Keratinocyte (primary cell): Measurements from ENCODE around the gene C5orf24. TPM values are rescaled to one million over a fixed set of nuclear protein-coding genes. Genes with fewer than 3 reads are reported as not detected.

ENCODE experiments used
- DNase-seq: peaks from one replicate; pipeline ENCODE4 v3.0.0-alpha.2; 2011; ENCODE audit warnings: low read depth, missing footprints, low spot score
- FAIRE-seq: peaks from 2 replicates; lab custom pipeline; 2011; peaks lifted over from hg19 to GRCh38; lab: Jason Lieb, UNC
- H2AFZ ChIP-seq: 2 replicates; pipeline ENCODE4 v1.6.0; 2012; ENCODE audit warnings: low read length, control low read depth, inconsistent platforms; ENCODE audit not compliant: control insufficient read depth
- H3K27ac ChIP-seq: 2 replicates; pipeline ENCODE4 v1.5.1; 2011; ENCODE audit warnings: low read length; ENCODE audit not compliant: control insufficient read depth, insufficient read depth
- H3K27me3 ChIP-seq: 3 replicates; pipeline ENCODE4 v1.6.0; 2011; ENCODE audit warnings: low read length; ENCODE audit not compliant: control insufficient read depth, insufficient read depth; ENCODE audit errors: extremely low read depth
- H3K36me3 ChIP-seq, 2 experiments: 2 replicates in 1 of 2; 3 replicates in 1 of 2; pipeline ENCODE4 v1.5.1; 2011; ENCODE audit warnings: low read length in 2 of 2, mild to moderate bottlenecking in 1 of 2; ENCODE audit not compliant: control insufficient read depth in 2 of 2, insufficient read depth in 2 of 2; ENCODE audit errors: extremely low read depth in 1 of 2
- H3K4me1 ChIP-seq: 3 replicates; pipeline ENCODE4 v1.5.1; 2011; ENCODE audit warnings: low read length; ENCODE audit not compliant: control insufficient read depth, insufficient read depth; ENCODE audit errors: extremely low read depth
- H3K4me2 ChIP-seq: 3 replicates; pipeline ENCODE4 v1.6.0; 2011; ENCODE audit warnings: low read depth, low read length; ENCODE audit not compliant: control insufficient read depth, insufficient read depth; ENCODE audit errors: extremely low read depth
- H3K4me3 ChIP-seq, 3 experiments: fragments of 200-600 bp in 1 of 3; sonication (generic) in 1 of 3; 2 replicates in 2 of 3; 3 replicates in 1 of 3; pipeline ENCODE4 v1.5.1; 2011 to 2016; ENCODE audit warnings: low read length in 3 of 3, mild to moderate bottlenecking in 3 of 3, control low read depth in 2 of 3, inconsistent platforms in 1 of 3, low read depth in 1 of 3, mixed read lengths in 1 of 3, mixed run types in 1 of 3, moderate library complexity in 1 of 3; ENCODE audit not compliant: control insufficient read depth in 2 of 3, insufficient read depth in 2 of 3; ENCODE audit errors: extremely low read depth in 1 of 3
- H3K79me2 ChIP-seq: 2 replicates; pipeline ENCODE4 v1.6.0; 2012; ENCODE audit warnings: low read length; ENCODE audit not compliant: control insufficient read depth, insufficient read depth
- H3K9ac ChIP-seq: 3 replicates; pipeline ENCODE4 v1.6.0; 2011; ENCODE audit warnings: low read length; ENCODE audit not compliant: control insufficient read depth, insufficient read depth; ENCODE audit errors: extremely low read depth
- H3K9me1 ChIP-seq: 3 replicates; pipeline ENCODE4 v1.6.0; 2011; ENCODE audit warnings: low read length; ENCODE audit not compliant: control insufficient read depth, insufficient read depth; ENCODE audit errors: extremely low read depth
- H3K9me3 ChIP-seq: 2 replicates; pipeline ENCODE4 v1.5.1; 2012; ENCODE audit warnings: low read depth, low read length; ENCODE audit not compliant: control insufficient read depth
- H4K20me1 ChIP-seq: 3 replicates; pipeline ENCODE4 v1.6.0; 2011; ENCODE audit warnings: low read length; ENCODE audit not compliant: control insufficient read depth, insufficient read depth; ENCODE audit errors: extremely low read depth
- CTCF ChIP-seq, 3 experiments: IDR thresholded peaks in 1 of 3; conservative IDR thresholded peaks in 1 of 3; optimal IDR thresholded peaks in 1 of 3; 2 replicates in 2 of 3; 3 replicates in 1 of 3; pipeline versions ENCODE3 to v1.5.1; 2011; ENCODE audit warnings: low read length in 3 of 3, mild to moderate bottlenecking in 3 of 3, moderate library complexity in 2 of 3, control low read depth in 1 of 3, inconsistent platforms in 1 of 3; ENCODE audit not compliant: insufficient read depth in 2 of 3; ENCODE audit errors: extremely low read depth in 1 of 3
- EZH2 ChIP-seq: IDR thresholded peaks from one replicate; pipeline ENCODE4 v1.6.1; 2012; ENCODE audit warnings: inconsistent platforms, mild to moderate bottlenecking, low read length, moderate library complexity
- dilution Hi-C: fragments of 300-500 bp; cut with MboI; formaldehyde crosslinking; loops from one replicate; pipeline ENCODE4 v1.7.0; 2020; ENCODE audit warnings: low sequenced_read_pairs; ENCODE audit not compliant: extremely low pct_ligation_motif_present
- polyA plus RNA-seq, 5 experiments: library from polyadenylated mRNA; depleted of rRNA in 3 of 5; stranded (reverse) in 3 of 5; stranded (forward) in 1 of 5; unstranded in 1 of 5; fragments of >200 nt; gene quantifications; 1 replicate in 1 of 5; 2 replicates in 3 of 5; 3 replicates in 1 of 5; pipeline versions ENCODE4 v1.2.1 to v1.2.3, GENCODE V29; 2011 to 2012; ENCODE audit warnings: missing spikeins in 2 of 5, low read depth in 1 of 5, low replicate concordance in 1 of 5

Gene C5orf24
- polyA plus RNA-seq, 1 donor (not counting 4 experiments of a cell fraction or from before 2014, with no cell fraction given) = 36.5 TPM

GRCh38 chr5:134887593-134888159, 41.9 kb downstream of the C5orf24 start:
- H3K79me2 ChIP-seq = peaks cover 2% of the 10 kb centered on the region
- no peaks in the 10 kb centered on the region for H3K27me3 ChIP-seq
- H3K36me3 ChIP-seq = peaks cover 0 to 1% of the 10 kb centered on the region in 2 experiments
- H4K20me1 ChIP-seq = no peaks in the 10 kb centered on the region
- no peak overlapping the region for H3K4me3 ChIP-seq
- H3K4me2 ChIP-seq = no peak overlapping the region
- H3K27ac ChIP-seq = no peak overlapping the region
- H3K9me3 ChIP-seq = no peaks in the 10 kb centered on the region
- H3K9ac ChIP-seq = no peak overlapping the region
- H2AFZ ChIP-seq = no peak overlapping the region
- FAIRE-seq = no peak
- dilution Hi-C loops = no loop called here
- DNase-seq = no peak
- no peaks in the 10 kb centered on the region for H3K9me1 ChIP-seq
- no peaks in the 10 kb centered on the region for H3K4me1 ChIP-seq
- TF ChIP-seq CTCF (optimal IDR thresholded peaks at IDR 0.05 in 1 of 3, IDR thresholded peaks at IDR 0.05 in 1 of 3, conservative IDR thresholded peaks at IDR 0.05 in 1 of 3; ENCODE audit: extremely low read depth in 1 of 3, insufficient read depth in 2 of 3, low read length in 3 of 3) (no peak), EZH2 (no peak)

- no peak overlapping the region for H3K27ac ChIP-seq
- H3K4me3 ChIP-seq = no peak overlapping the region
- FAIRE-seq (no peak), DNase-seq (no peak)
- H3K9me3 ChIP-seq = no peaks in the 10 kb centered on the region
- H3K36me3 ChIP-seq = peaks cover 0 to 1% of the 10 kb centered on the region in 2 experiments
- no peak for TF ChIP-seq EZH2
- no peak for TF ChIP-seq CTCF (optimal IDR thresholded peaks at IDR 0.05 in 1 of 3, IDR thresholded peaks at IDR 0.05 in 1 of 3, conservative IDR thresholded peaks at IDR 0.05 in 1 of 3; ENCODE audit: extremely low read depth in 1 of 3, insufficient read depth in 2 of 3, low read length in 3 of 3)
- no peaks in the 10 kb centered on the region for H3K4me1 ChIP-seq
- H3K4me2 ChIP-seq = no peak overlapping the region
- H3K79me2 ChIP-seq = peaks cover 2% of the 10 kb centered on the region
- no peaks in the 10 kb centered on the region for H3K27me3 ChIP-seq
- dilution Hi-C loops = no loop called here
- H2AFZ ChIP-seq = no peak overlapping the region
- H3K9me1 ChIP-seq = no peaks in the 10 kb centered on the region
- H4K20me1 ChIP-seq = no peaks in the 10 kb centered on the region
- no peak overlapping the region for H3K9ac ChIP-seq
These were observed 43.6 kb downstream of the C5orf24 start for GRCh38 chr5:134889335-134889734.
